Neutrophil (primary cell): ENCODE results near the gene DIP2C.
"Not testable (repeated sequence)": the region's sequence is repeated elsewhere in the genome, so short reads cannot be mapped to it uniquely, and the experiment has no call there.

Source experiments
- H3K27ac ChIP-seq: fragments of 200-600 bp; sonication (generic); 2 replicates; pipeline ENCODE4 v1.5.1; 2016; ENCODE audit warnings: mild to moderate bottlenecking, moderate library complexity
- H3K27me3 ChIP-seq: fragments of 200-600 bp; sonication (generic); 2 replicates; pipeline ENCODE4 v1.6.0; 2016; ENCODE audit warnings: mild to moderate bottlenecking
- H3K36me3 ChIP-seq: fragments of 200-600 bp; sonication (generic); 2 replicates; pipeline ENCODE4 v1.5.1; 2017
- H3K4me1 ChIP-seq, 2 experiments: fragments of 200-600 bp in 1 of 2; sonication (generic) in 1 of 2; 1 replicate in 1 of 2; 2 replicates in 1 of 2; pipeline versions ENCODE4 v1.5.1 to v1.6.1; 2013 to 2016; ENCODE audit warnings: low read depth in 1 of 2, low read length in 1 of 2, mild to moderate bottlenecking in 1 of 2, moderate library complexity in 1 of 2; ENCODE audit not compliant: control insufficient read depth in 1 of 2, insufficient read depth in 1 of 2
- H3K4me3 ChIP-seq, 2 experiments: fragments of 200-600 bp in 1 of 2; sonication (generic) in 1 of 2; 1 replicate in 1 of 2; 2 replicates in 1 of 2; pipeline ENCODE4 v1.5.1; 2013 to 2016; ENCODE audit warnings: low read depth in 1 of 2, low read length in 1 of 2, mild to moderate bottlenecking in 1 of 2, moderate library complexity in 1 of 2
- H3K9me3 ChIP-seq: fragments of 200-600 bp; sonication (generic); 2 replicates; pipeline ENCODE4 v1.5.1; 2016
- CTCF ChIP-seq: fragments of 200-600 bp; sonication (generic); IDR thresholded peaks from 2 replicates; pipeline ENCODE4 v1.5.1; 2016; ENCODE audit warnings: antibody characterized with exemption

Gene DIP2C

DNA sequence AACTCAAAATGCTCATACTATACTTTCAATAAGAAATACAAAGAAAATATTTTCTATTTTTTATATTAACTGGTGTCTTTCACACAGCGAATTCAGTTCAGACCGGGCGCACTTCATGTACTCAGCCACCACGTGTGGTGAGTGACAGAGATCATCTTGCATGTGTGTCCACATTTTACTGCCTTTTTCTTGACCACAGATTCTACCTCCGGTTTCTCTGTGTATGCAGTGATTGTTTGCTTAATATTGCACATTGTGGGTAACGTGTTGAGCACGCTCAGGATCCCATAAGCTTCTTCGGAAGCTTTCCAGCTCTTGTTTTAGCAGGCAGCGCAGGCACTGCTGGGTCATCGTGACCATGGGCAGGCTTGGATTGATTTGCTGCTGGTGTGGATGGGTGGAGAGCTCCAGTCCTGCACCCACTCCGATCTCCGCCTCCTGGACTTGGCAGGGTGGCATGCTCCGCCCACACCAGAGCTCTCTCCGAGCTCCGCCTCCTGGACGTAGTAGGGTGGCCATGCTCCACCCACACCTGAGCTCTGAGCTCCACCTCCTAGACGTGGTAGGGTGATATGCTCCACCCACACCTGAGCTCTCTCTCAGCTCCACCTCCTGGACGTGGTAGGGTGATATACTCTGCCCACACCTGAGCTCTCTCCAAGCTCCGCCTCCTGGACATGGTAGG lies 253.3 kb downstream of the DIP2C start:
- H3K9me3 ChIP-seq: no peaks in the 10 kb centered on the region
- H3K4me3 ChIP-seq: no peak overlapping the region
- H3K4me1 ChIP-seq: no peaks in the 10 kb centered on the region
- H3K27ac ChIP-seq: no peak overlapping the region
- TF ChIP-seq CTCF: no peak
- no peaks in the 10 kb centered on the region for H3K36me3 ChIP-seq
- H3K27me3 ChIP-seq: peaks cover 8% of the 10 kb centered on the region

- Histone ChIP-seq H3K27me3 (peaks cover 8% of the 10 kb centered on the region), H3K9me3 (no peaks in the 10 kb centered on the region), H3K27ac (no peak overlapping the region), H3K4me1 (no peaks in the 10 kb centered on the region), H3K36me3 (no peaks in the 10 kb centered on the region), H3K4me3 (no peak overlapping the region)
- no peak for TF ChIP-seq CTCF
Measured at GRCh38 chr10:435397-435796, 254.1 kb downstream of the DIP2C start.

DNA sequence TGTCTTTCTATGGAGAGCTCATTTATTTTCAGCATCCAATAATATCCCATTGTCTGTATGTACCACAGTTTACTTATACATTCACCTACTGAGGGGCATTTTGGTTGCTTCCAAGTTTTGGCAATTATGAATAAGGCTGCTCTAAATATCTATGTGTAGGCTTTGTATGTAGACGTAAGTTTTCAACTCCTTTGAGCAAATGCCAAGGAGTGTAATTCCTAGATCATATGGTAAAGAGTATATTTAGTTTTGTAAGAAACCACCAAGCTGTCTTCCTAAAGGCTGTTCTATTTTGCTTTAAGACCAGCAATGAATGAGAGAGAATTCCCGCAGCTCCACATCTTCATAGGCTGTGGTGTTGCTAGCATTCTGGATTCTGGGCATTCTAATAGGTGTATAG lies 259.8 kb downstream of the DIP2C start:
- TF ChIP-seq CTCF: no peak
- Histone ChIP-seq H3K4me3 (no peak overlapping the region), H3K27ac (no peak overlapping the region), H3K36me3 (no peaks in the 10 kb centered on the region), H3K4me1 (no peaks in the 10 kb centered on the region), H3K9me3 (no peaks in the 10 kb centered on the region), H3K27me3 (peaks cover under 1% of the 10 kb centered on the region)

DNA sequence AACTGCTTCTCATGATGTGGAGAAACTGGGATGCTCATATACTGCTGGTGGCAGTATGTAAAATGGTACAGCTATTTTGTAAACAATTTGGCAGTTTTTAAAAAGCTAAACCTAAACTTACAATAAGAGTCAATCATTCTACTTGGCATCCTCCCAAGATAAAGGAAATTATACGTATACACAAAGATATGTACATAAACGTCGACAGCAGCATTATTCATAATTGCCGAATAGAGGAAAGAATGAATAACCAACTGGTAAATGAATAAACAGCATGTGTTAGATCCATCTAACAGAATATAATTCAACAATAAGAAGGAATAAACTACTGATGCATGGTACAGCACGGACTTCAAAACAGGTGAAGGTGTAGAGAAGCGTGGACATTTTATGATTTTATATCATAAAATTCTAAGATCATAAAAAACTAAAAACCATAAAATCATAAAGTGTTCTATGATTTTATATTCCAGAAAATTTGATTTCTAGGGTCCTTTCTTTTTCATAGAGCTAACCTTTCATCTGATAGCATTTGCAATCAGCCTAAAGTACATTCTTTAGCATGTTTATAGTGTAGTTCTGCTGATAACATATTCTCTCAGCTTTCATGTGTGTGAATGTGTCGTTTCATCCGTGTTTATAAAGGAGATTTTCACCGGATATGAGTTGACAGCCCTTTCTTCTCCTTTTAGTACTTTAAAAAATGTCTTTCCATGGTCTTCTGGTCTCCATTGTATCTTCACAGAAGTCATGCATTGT lies 261.5 kb downstream of the DIP2C start:
- Histone ChIP-seq H3K9me3 (no peaks in the 10 kb centered on the region), H3K4me3 (no peak overlapping the region), H3K27me3 (no peaks in the 10 kb centered on the region), H3K4me1 (no peaks in the 10 kb centered on the region), H3K27ac (no peak overlapping the region), H3K36me3 (no peaks in the 10 kb centered on the region)
- TF ChIP-seq CTCF: no peak

GRCh38 chr10:425365-425764 lies 264.1 kb downstream of the DIP2C start:
- not testable (repeated sequence) for H3K4me3 ChIP-seq, H3K27me3 ChIP-seq, H3K36me3 ChIP-seq, H3K9me3 ChIP-seq, H3K27ac ChIP-seq, H3K4me1 ChIP-seq

DNA sequence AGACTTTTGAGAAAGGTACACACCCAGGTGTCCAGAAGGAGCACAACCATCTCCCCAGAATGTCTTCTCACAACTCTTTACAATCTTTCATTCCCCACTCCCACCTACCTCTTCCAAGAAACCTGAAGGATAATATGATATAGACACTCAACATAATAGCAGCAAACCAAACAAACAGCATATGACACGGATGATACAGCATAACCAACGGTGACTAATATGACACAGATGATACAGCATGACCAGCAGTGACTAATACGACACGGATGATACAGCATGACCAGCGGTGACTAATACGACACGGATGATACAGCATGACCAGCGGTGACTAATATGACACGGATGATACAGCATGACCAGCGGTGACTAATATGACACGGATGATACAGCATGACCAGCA lies 264.7 kb downstream of the DIP2C start:
- not testable (repeated sequence) for H3K27me3 ChIP-seq, H3K36me3 ChIP-seq, H3K27ac ChIP-seq, H3K4me3 ChIP-seq, H3K9me3 ChIP-seq, H3K4me1 ChIP-seq
